Measurements from ENCODE around the gene RPAIN.

The RPAIN gene, protein sequence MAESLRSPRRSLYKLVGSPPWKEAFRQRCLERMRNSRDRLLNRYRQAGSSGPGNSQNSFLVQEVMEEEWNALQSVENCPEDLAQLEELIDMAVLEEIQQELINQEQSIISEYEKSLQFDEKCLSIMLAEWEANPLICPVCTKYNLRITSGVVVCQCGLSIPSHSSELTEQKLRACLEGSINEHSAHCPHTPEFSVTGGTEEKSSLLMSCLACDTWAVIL

GRCh38 chr17:5419959-5420653, at the start of gene RPAIN:
Gene RPAIN, plus strand, starts transcription at chr17:5420182. Its CDS starts 29 bp downstream, at chr17:5420211.
- no peak for TF ChIP-seq CTCF (IDR thresholded peaks at IDR 0.05; ENCODE audit: low read length, missing control alignments)
- peak within 1 kb of the TSS; percentile 98 for H3K4me3 ChIP-seq (replicated peaks; ENCODE audit: low read depth, low read length)
- DNase-seq (ENCODE audit: low read depth) = peak; percentile 87

DNA sequence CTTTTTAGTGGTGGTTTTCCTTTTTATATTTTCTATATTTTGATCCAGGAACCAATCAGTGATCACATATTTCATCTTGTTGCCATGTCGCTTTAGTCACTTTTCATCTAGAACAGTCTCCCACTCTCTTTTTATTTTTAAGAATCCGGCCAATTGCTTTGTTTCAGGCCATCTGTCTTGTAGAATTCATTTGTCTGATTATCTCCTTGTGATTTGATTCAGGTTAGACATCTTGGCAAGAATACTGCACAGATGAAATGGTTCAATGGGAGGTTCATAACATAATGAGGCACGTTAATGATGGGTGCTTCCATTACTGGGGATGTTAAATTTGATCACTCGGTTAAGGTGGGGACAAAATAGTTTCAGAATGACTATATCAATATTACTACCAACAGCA, 49.6 kb upstream of the RPAIN start:
- TF ChIP-seq CTCF (IDR thresholded peaks at IDR 0.05; ENCODE audit: low read length, missing control alignments) = no peak
- no peak for DNase-seq (ENCODE audit: low read depth)
- H3K4me3 ChIP-seq (replicated peaks; ENCODE audit: low read depth, low read length) = no peak overlapping the region

GRCh38 chr17:5373112-5373511, 46.9 kb upstream of the RPAIN start:
- H3K4me3 ChIP-seq (replicated peaks; ENCODE audit: low read depth, low read length) = no peak overlapping the region
- DNase-seq (ENCODE audit: low read depth) = no peak
- no peak for TF ChIP-seq CTCF (IDR thresholded peaks at IDR 0.05; ENCODE audit: low read length, missing control alignments)

GRCh38 chr17:5378566-5379207, 41.3 kb upstream of the RPAIN start:
- TF ChIP-seq CTCF (IDR thresholded peaks at IDR 0.05; ENCODE audit: low read length, missing control alignments) = no peak
- H3K4me3 ChIP-seq (replicated peaks; ENCODE audit: low read depth, low read length) = no peak overlapping the region
- no peak for DNase-seq (ENCODE audit: low read depth)

GRCh38 chr17:5379351-5380107, 40.5 kb upstream of the RPAIN start:
- no peak for TF ChIP-seq CTCF (IDR thresholded peaks at IDR 0.05; ENCODE audit: low read length, missing control alignments)

GRCh38 chr17:5380491-5381135, 39.4 kb upstream of the RPAIN start:
- no peak for TF ChIP-seq CTCF (IDR thresholded peaks at IDR 0.05; ENCODE audit: low read length, missing control alignments)

More at GRCh38 chr17:5379351-5380107, 40.5 kb upstream of the RPAIN start:
- no peak for DNase-seq (ENCODE audit: low read depth)
- H3K4me3 ChIP-seq (replicated peaks; ENCODE audit: low read depth, low read length) = no peak overlapping the region

More at GRCh38 chr17:5380491-5381135, 39.4 kb upstream of the RPAIN start:
- no peak for DNase-seq (ENCODE audit: low read depth)
- H3K4me3 ChIP-seq (replicated peaks; ENCODE audit: low read depth, low read length) = no peak overlapping the region

All from fibroblast of pulmonary artery (primary cell).